Tongue (tissue), 3 donors: ENCODE data around the gene ARFGAP3. TPM values are rescaled to one million over a fixed set of nuclear protein-coding genes. Genes with fewer than 3 reads are reported as not detected.
"Not testable (repeated sequence)": the region's sequence is repeated elsewhere in the genome, so short reads cannot be mapped to it uniquely, and the experiment has no call there.

Experiments
- DNase-seq: peaks from one replicate; pipeline ENCODE4 v3.0.0-alpha.2; 2015
- small RNA-seq: library from RNA; depleted of rRNA; stranded (forward); fragments of <200 nt; gene quantifications from one replicate; pipeline ENCODE3, GENCODE V24; 2014; ENCODE audit warnings: low replicate concordance
- total RNA-seq: library from RNA; depleted of rRNA; stranded (reverse); fragments of >200 nt; gene quantifications from one replicate; pipeline ENCODE4 v1.2.3, GENCODE V29; 2014

The ARFGAP3 gene
- total RNA-seq, 1 donor from 2014 or later: 50.7 TPM

- peak; percentile 64 for DNase-seq
These were observed 88.6 kb downstream of the ARFGAP3 start for GRCh38 chr22:42768385-42769035.

- DNase-seq: no peak
These were observed 90.2 kb downstream of the ARFGAP3 start for GRCh38 chr22:42766860-42767259.

- no peak for DNase-seq
These were observed 92.1 kb downstream of the ARFGAP3 start for GRCh38 chr22:42764895-42765363.

- no peak for DNase-seq
These were observed 93.0 kb downstream of the ARFGAP3 start for GRCh38 chr22:42763965-42764480.

GRCh38 chr22:42760806-42761565 lies 96.1 kb downstream of the ARFGAP3 start:
- no peak for DNase-seq

- no peak for DNase-seq
These were observed 98.0 kb downstream of the ARFGAP3 start for GRCh38 chr22:42758931-42759629.

GRCh38 chr22:42755553-42755952 lies 101.5 kb downstream of the ARFGAP3 start:
- not testable (repeated sequence) for DNase-seq

- DNase-seq: not testable (repeated sequence)
These were observed 102.0 kb downstream of the ARFGAP3 start for GRCh38 chr22:42755121-42755520.

GRCh38 chr22:42754658-42755057 lies 102.4 kb downstream of the ARFGAP3 start:
- no peak for DNase-seq

- DNase-seq: no peak
These were observed 104.2 kb downstream of the ARFGAP3 start for GRCh38 chr22:42752912-42753311.

GRCh38 chr22:42752230-42752746 lies 104.8 kb downstream of the ARFGAP3 start:
- no peak for DNase-seq

GRCh38 chr22:42750421-42750820 lies 106.7 kb downstream of the ARFGAP3 start:
- DNase-seq: not testable (repeated sequence)

GRCh38 chr22:42747701-42748513 lies 109.2 kb downstream of the ARFGAP3 start:
- DNase-seq: peak; percentile 46

Small RNA genes within 50 kb of the gene (small RNA-seq; reads per million reads assigned to genes)
- not detected for gene RF00019

Other genes starting within 250 kb of the ARFGAP3 start
- 34.6 TPM for gene POLDIP3, start 242.4 kb downstream of the ARFGAP3 start, total RNA-seq
- not detected for gene ATP5MGL, start 216.7 kb downstream of the ARFGAP3 start, total RNA-seq
- 62.8 TPM for gene CYB5R3, start 207.9 kb downstream of the ARFGAP3 start, total RNA-seq
- gene A4GALT, start 136.4 kb downstream of the ARFGAP3 start, total RNA-seq: 24.1 TPM
- gene PACSIN2, start 157.9 kb upstream of the ARFGAP3 start, total RNA-seq: 49.1 TPM
- 7.9 TPM for gene TTLL1, start 232.1 kb upstream of the ARFGAP3 start, total RNA-seq